GM19328 (cell line): Measurements from ENCODE around the gene ARL8A.
A peak's percentile ranks its signal among the peaks of the same experiment; 100 is the strongest.
"Not testable (repeated sequence)": the region's sequence is repeated elsewhere in the genome, so short reads cannot be mapped to it uniquely, and the experiment has no call there.

Experiments
- ATAC-seq: cut with Tn5 transposase; IDR thresholded peaks from one replicate; pipeline ENCODE4 v1.9.1; 2021; ENCODE audit warnings: mild to moderate bottlenecking, moderate library complexity; ENCODE audit not compliant: unreplicated experiment

The ARL8A gene

GRCh38 chr1:202176949-202177927, 32.7 kb upstream of the ARL8A start:
- ATAC-seq: no peak

GRCh38 chr1:202173993-202174392, 29.5 kb upstream of the ARL8A start:
- ATAC-seq: no peak

GRCh38 chr1:202172015-202172355, 27.4 kb upstream of the ARL8A start:
- no peak for ATAC-seq

- no peak for ATAC-seq
Observed at GRCh38 chr1:202171292-202172014, 26.9 kb upstream of the ARL8A start.

- ATAC-seq: no peak
Observed at GRCh38 chr1:202170726-202171125, 26.2 kb upstream of the ARL8A start.

GRCh38 chr1:202168861-202169260, 24.3 kb upstream of the ARL8A start:
- no peak for ATAC-seq

GRCh38 chr1:202167708-202168415, 23.3 kb upstream of the ARL8A start:
- ATAC-seq: no peak

- ATAC-seq: not testable (repeated sequence)
Observed at GRCh38 chr1:202167054-202167453, 22.5 kb upstream of the ARL8A start.

GRCh38 chr1:202165942-202166843, 21.7 kb upstream of the ARL8A start:
- no peak for ATAC-seq

GRCh38 chr1:202165267-202165941, 20.9 kb upstream of the ARL8A start:
- no peak for ATAC-seq

- peak; percentile 50 for ATAC-seq
Observed at GRCh38 chr1:202164271-202165037, 19.9 kb upstream of the ARL8A start.

- no peak for ATAC-seq
Observed at GRCh38 chr1:202163281-202164270, 19.0 kb upstream of the ARL8A start.

- no peak for ATAC-seq
Observed at GRCh38 chr1:202162418-202163280, 18.1 kb upstream of the ARL8A start.

GRCh38 chr1:202162047-202162417, 17.5 kb upstream of the ARL8A start:
- no peak for ATAC-seq

GRCh38 chr1:202161151-202162046, 16.9 kb upstream of the ARL8A start:
- no peak for ATAC-seq

- ATAC-seq: no peak
Observed at GRCh38 chr1:202160377-202160940, 15.9 kb upstream of the ARL8A start, which contains the start of gene PTPN7. PTPN7 (minus strand) TSS chr1:202160602; CDS start chr1:202159402, 1,200 bp downstream.
